ENCODE data around the gene TECPR2. TPM values are rescaled to one million over a fixed set of nuclear protein-coding genes. Genes with fewer than 3 reads are reported as not detected.

Gene TECPR2
- total RNA-seq, 1 donor from 2014 or later = 21.4 TPM

DNA sequence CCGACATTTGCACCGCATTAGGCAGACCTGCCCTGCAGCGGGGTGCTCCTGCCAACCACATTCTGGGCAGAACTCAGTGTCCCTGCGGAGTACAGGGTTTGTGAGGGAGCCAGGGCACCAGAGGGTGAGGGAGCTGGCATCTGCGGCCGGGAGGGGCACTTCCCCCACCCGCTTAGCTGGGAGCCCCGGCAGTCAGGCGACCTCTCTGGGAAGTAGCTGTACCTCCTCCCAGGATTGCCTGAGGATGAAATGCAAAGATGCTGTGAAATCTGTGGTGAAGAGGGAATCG is 88.3 kb downstream of the TECPR2 start:
- Histone ChIP-seq H3K4me3 (no peak overlapping the region), H3K9me3 (no peaks in the 10 kb centered on the region), H3K4me1 (no peaks in the 10 kb centered on the region), H3K27ac (no peak overlapping the region), H3K27me3 (no peaks in the 10 kb centered on the region), H3K36me3 (peaks cover 71% of the 10 kb centered on the region)
- DNase-seq = no peak
- TF ChIP-seq, protein P1, sequence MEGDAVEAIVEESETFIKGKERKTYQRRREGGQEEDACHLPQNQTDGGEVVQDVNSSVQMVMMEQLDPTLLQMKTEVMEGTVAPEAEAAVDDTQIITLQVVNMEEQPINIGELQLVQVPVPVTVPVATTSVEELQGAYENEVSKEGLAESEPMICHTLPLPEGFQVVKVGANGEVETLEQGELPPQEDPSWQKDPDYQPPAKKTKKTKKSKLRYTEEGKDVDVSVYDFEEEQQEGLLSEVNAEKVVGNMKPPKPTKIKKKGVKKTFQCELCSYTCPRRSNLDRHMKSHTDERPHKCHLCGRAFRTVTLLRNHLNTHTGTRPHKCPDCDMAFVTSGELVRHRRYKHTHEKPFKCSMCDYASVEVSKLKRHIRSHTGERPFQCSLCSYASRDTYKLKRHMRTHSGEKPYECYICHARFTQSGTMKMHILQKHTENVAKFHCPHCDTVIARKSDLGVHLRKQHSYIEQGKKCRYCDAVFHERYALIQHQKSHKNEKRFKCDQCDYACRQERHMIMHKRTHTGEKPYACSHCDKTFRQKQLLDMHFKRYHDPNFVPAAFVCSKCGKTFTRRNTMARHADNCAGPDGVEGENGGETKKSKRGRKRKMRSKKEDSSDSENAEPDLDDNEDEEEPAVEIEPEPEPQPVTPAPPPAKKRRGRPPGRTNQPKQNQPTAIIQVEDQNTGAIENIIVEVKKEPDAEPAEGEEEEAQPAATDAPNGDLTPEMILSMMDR (IDR thresholded peaks at IDR 0.05) = no peak
- intact Hi-C loops (cut with DNase I) = no loop called here
- ATAC-seq = no peak

DNA sequence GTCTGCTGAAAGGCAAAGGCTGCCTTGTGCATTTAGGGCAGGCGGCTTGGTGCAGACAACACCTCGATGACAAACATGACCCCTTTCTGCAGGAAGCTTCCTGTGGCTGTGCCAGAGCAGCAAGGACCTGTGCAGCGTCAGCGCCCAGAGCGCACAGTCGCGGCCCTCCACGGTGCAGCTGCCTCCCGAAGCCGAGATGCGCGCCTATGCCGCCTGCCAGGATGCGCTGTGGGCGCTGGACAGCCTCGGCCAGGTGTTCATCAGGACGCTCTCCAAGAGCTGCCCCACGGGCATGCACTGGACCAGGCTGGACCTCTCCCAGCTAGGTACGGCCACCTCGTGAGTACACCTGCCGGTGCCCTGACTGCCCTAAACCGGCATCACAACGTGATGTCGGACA is 89.6 kb downstream of the TECPR2 start:
- ATAC-seq (peak; percentile 32), DNase-seq (no peak)
- intact Hi-C loops (cut with DNase I) = no loop called here
- H3K27me3 ChIP-seq = no peaks in the 10 kb centered on the region
- peaks cover 58% of the 10 kb centered on the region for H3K36me3 ChIP-seq
- TF ChIP-seq, protein P1 (IDR thresholded peaks at IDR 0.05) = no peak
- no peak overlapping the region for H3K4me3 ChIP-seq
- no peaks in the 10 kb centered on the region for H3K9me3 ChIP-seq
- no peak overlapping the region for H3K27ac ChIP-seq
- no peaks in the 10 kb centered on the region for H3K4me1 ChIP-seq

DNA sequence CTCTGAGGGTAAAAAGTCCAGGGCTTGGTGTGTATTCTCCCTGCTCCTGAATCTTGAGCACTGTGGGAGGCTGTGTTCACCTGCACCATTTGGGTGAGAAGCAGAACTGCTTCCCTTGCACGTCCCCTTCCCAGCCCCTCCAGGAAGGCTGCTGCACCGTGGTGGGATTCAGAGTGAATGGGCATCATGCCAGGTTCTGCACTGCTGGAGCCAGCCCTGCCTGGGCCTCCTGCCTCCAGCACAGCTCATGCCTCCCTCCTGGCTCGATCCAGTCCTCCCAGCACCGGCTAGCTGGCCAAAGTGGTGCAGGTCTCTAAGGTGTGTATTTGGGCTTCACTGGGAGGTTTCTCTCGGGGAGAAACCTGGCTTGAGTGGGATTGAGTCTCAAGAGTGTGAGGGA is 92.0 kb downstream of the TECPR2 start:
- H3K9me3 ChIP-seq = no peaks in the 10 kb centered on the region
- H3K27ac ChIP-seq = no peak overlapping the region
- ATAC-seq = no peak
- DNase-seq = no peak
- H3K4me1 ChIP-seq = no peaks in the 10 kb centered on the region
- intact Hi-C loops (cut with DNase I) = no loop called here
- no peaks in the 10 kb centered on the region for H3K27me3 ChIP-seq
- no peak overlapping the region for H3K4me3 ChIP-seq
- TF ChIP-seq, protein P1 (IDR thresholded peaks at IDR 0.05) = no peak
- peaks cover 40% of the 10 kb centered on the region for H3K36me3 ChIP-seq

DNA sequence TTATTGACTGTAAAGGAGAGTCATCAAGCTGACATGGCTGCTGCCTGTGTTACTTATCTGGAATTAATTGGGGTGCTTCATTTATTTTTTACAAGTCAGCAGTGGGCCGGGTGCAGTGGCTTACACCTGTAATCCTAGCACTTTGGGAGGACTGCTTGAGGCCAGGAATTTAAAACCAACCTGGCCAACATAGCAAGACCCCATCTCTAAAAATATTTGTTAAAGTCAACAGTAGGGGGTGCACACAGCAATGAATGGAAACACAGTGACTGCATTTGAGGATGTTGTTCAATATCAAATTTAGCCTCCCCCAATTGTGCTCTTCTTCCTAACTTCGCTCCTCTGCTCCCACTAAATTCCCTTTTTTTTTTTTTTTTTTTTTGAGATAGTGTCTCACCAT is 94.8 kb downstream of the TECPR2 start:
- DNase-seq (no peak), ATAC-seq (no peak)
- Histone ChIP-seq H3K4me1 (no peaks in the 10 kb centered on the region), H3K27ac (no peak overlapping the region), H3K27me3 (no peaks in the 10 kb centered on the region), H3K4me3 (no peak overlapping the region), H3K9me3 (no peaks in the 10 kb centered on the region), H3K36me3 (peaks cover 12% of the 10 kb centered on the region)
- TF ChIP-seq, protein P1 (IDR thresholded peaks at IDR 0.05) = no peak
- intact Hi-C loops (cut with DNase I) = no loop called here

GRCh38 chr14:102461490-102462338 is 99.0 kb downstream of the TECPR2 start:
- Histone ChIP-seq H3K27me3 (no peaks in the 10 kb centered on the region), H3K9me3 (no peaks in the 10 kb centered on the region), H3K27ac (no peak overlapping the region), H3K36me3 (peaks cover 15% of the 10 kb centered on the region), H3K4me3 (no peak overlapping the region), H3K4me1 (no peaks in the 10 kb centered on the region)
- ATAC-seq = no peak
- intact Hi-C loops (cut with DNase I) = no loop called here
- TF ChIP-seq, protein P1 (IDR thresholded peaks at IDR 0.05) = no peak
- no peak for DNase-seq

All from upper lobe of right lung (tissue), 1 donor.